Ovary (tissue), 9 donors: Measurements from ENCODE around the gene DIAPH3. TPM values are rescaled to one million over a fixed set of nuclear protein-coding genes. Genes with fewer than 3 reads are reported as not detected.

ENCODE experiments used
- DNase-seq, 5 donors: peaks; one replicate each; pipeline ENCODE4 v3.0.0-alpha.2; 2019 to 2020
- H3K27ac ChIP-seq, 2 donors: fragments of 200-600 bp; one replicate each; pipeline versions ENCODE4 v1.5.1 to v1.8.0; 2019 to 2022
- H3K27me3 ChIP-seq: fragments of 200-600 bp; one replicate; pipeline ENCODE4 v1.8.0; 2022
- H3K36me3 ChIP-seq: fragments of 200-600 bp; sonication (generic); one replicate; pipeline ENCODE4 v1.5.1; 2019
- H3K4me1 ChIP-seq: one replicate; pipeline ENCODE4 v1.8.1; 2013; ENCODE audit warnings: mild to moderate bottlenecking, moderate library complexity; ENCODE audit not compliant: insufficient read depth
- H3K4me3 ChIP-seq: fragments of 200-600 bp; sonication (generic); one replicate; pipeline ENCODE4 v1.5.1; 2017
- H3K9me3 ChIP-seq, 2 donors: fragments of 200-600 bp in 1 of 2; sonication (generic) in 1 of 2; one replicate each; pipeline versions ENCODE4 v1.5.1 to v1.8.1; 2013 to 2019; ENCODE audit warnings: mild to moderate bottlenecking in 1 of 2, moderate library complexity in 1 of 2
- EP300 ChIP-seq: sonication (generic); formaldehyde crosslinking; IDR thresholded peaks from one replicate; pipeline ENCODE4 v1.6.1; 2017; ENCODE audit warnings: antibody characterized with exemption
- POLR2A ChIP-seq: fragments of 450-650 bp; IDR thresholded peaks from one replicate; pipeline ENCODE4 v1.6.1; 2017; ENCODE audit warnings: antibody characterized with exemption, mild to moderate bottlenecking, moderate library complexity
- WGBS, 3 donors: extraction: QIAGEN DNeasy Blood & Tissue Kit in 1 of 3; methylation state at CpG; one replicate each; pipeline versions ENCODE4 v1.1.5 to v1.1.7; 2013 to 2017; 5-methylcytosine and 5-hydroxymethylcytosine counted together
- intact Hi-C, 4 donors: fragments of 100-400 bp; cut with DNase I; formaldehyde crosslinking; loops; one replicate each; pipeline versions ENCODE4 v1.11.0 to v1.15.1; 2022 to 2023
- polyA plus RNA-seq, 2 donors: library from polyadenylated mRNA; stranded (reverse); fragments of 200-250 nt in 1 of 2; fragments of 350-450 nt in 1 of 2; fragmentation: Illumina TruSeq in 1 of 2; extraction: RNeasy Lipid Tissue Mini Kit (QIAGEN cat#74804) in 1 of 2; gene quantifications; one replicate each; pipeline ENCODE4 v1.2.3, GENCODE V29; 2013 to 2014
- total RNA-seq, 7 donors: library from RNA; depleted of rRNA in 2 of 7; stranded (reverse); fragments of >200 nt in 2 of 7; fragmentation: NEBNext Ultra II Directional in 3 of 7; extraction: Animal tissue kit (Norgen Biotek cat#: 25700) in 3 of 7; gene quantifications; one replicate each; pipeline versions ENCODE4 v1.1.0 to v1.2.4, GENCODE V29; 2016 to 2023
- TF ChIP-seq, protein P1 (sequence below), 3 donors: fragments of 450-650 bp in 2 of 3; fragments of 200-600 bp in 1 of 3; IDR thresholded peaks; one replicate each; pipeline versions ENCODE4 v1.5.1 to v1.8.0; 2016 to 2022; ENCODE audit warnings: antibody characterized with exemption in 3 of 3, mild to moderate bottlenecking in 1 of 3
- donor health status: DM: no; HTN: no; CAD: no; lungs with moderate emphysema.
- donor health status: DM: no; HTN: no; CAD: no.
- donor health status: Bipolar disorder and iron deficiency.
- donor health status: DM: yes; HTN: yes; CAD: no.
- donor health status: DM: no; HTN: no; CAD: no.
- donor health status: DM: yes; HTN: yes; CAD: no.

Gene DIAPH3
- total and polyA plus RNA-seq, 9 donors: 0.13 to 2.6 (median 0.40) TPM; not detected in 1

GRCh38 chr13:59666504-59666903, 497.2 kb downstream of the DIAPH3 start:
- H3K9me3 ChIP-seq: no peaks in the 10 kb centered on the region
- DNase-seq: no peak
- H3K27me3 ChIP-seq: no peaks in the 10 kb centered on the region
- no peaks in the 10 kb centered on the region for H3K4me1 ChIP-seq
- intact Hi-C loops: no loop called here
- no peaks in the 10 kb centered on the region for H3K36me3 ChIP-seq
- H3K27ac ChIP-seq: no peak overlapping the region
- WGBS, 3 donors: 12 to 19% (median 16%) methylated on average over 7 of the region's 7 CpGs
- H3K4me3 ChIP-seq: no peak overlapping the region
- TF ChIP-seq EP300: no peak
- TF ChIP-seq, protein P1, sequence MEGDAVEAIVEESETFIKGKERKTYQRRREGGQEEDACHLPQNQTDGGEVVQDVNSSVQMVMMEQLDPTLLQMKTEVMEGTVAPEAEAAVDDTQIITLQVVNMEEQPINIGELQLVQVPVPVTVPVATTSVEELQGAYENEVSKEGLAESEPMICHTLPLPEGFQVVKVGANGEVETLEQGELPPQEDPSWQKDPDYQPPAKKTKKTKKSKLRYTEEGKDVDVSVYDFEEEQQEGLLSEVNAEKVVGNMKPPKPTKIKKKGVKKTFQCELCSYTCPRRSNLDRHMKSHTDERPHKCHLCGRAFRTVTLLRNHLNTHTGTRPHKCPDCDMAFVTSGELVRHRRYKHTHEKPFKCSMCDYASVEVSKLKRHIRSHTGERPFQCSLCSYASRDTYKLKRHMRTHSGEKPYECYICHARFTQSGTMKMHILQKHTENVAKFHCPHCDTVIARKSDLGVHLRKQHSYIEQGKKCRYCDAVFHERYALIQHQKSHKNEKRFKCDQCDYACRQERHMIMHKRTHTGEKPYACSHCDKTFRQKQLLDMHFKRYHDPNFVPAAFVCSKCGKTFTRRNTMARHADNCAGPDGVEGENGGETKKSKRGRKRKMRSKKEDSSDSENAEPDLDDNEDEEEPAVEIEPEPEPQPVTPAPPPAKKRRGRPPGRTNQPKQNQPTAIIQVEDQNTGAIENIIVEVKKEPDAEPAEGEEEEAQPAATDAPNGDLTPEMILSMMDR (IDR thresholded peaks at IDR 0.05): no peak
- no peak for TF ChIP-seq POLR2A

GRCh38 chr13:59665732-59666131, 498.0 kb downstream of the DIAPH3 start:
- H3K4me3 ChIP-seq: no peak overlapping the region
- no peak for DNase-seq
- no peaks in the 10 kb centered on the region for H3K27me3 ChIP-seq
- TF ChIP-seq, protein P1 (IDR thresholded peaks at IDR 0.05): no peak
- TF ChIP-seq EP300: no peak
- no peak for TF ChIP-seq POLR2A
- WGBS, 3 donors: 63 to 68% (median 64%) methylated on average over 3 of the region's 3 CpGs
- intact Hi-C loops: no loop called here
- H3K36me3 ChIP-seq: no peaks in the 10 kb centered on the region
- H3K27ac ChIP-seq: no peak overlapping the region
- no peaks in the 10 kb centered on the region for H3K9me3 ChIP-seq
- no peaks in the 10 kb centered on the region for H3K4me1 ChIP-seq

GRCh38 chr13:59665184-59665583, 498.5 kb downstream of the DIAPH3 start:
- H3K4me1 ChIP-seq: no peaks in the 10 kb centered on the region
- WGBS, 3 donors: 36 to 56% (median 50%) methylated on average over 1 of the region's 1 CpG
- DNase-seq: no peak
- H3K27ac ChIP-seq: no peak overlapping the region
- intact Hi-C loops: no loop called here
- TF ChIP-seq EP300: no peak
- no peak for TF ChIP-seq POLR2A
- no peaks in the 10 kb centered on the region for H3K27me3 ChIP-seq
- no peaks in the 10 kb centered on the region for H3K9me3 ChIP-seq
- no peaks in the 10 kb centered on the region for H3K36me3 ChIP-seq
- no peak overlapping the region for H3K4me3 ChIP-seq

DNA sequence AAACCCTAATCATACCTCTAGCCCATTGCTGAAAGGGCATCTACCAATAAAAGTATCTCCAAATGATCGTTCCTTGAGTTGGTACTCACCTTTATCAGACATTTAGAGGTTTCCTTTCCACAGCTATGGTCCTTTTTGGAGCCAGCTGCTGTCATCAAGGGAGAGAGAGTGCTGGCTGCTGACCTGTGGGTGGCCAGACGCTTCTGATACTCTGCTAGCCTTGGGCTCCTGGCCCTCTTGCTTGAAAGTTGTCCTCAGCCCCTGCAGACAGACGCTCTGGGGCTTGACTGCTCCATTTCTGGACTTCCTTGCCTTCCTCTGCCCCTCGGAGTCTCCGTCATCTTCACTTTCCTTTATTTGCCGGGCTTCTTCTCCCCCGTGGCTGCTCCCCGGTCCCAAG, 499.1 kb downstream of the DIAPH3 start:
- TF ChIP-seq POLR2A (no peak), EP300 (no peak)
- TF ChIP-seq, protein P1 (IDR thresholded peaks at IDR 0.05): no peak
- no peak for DNase-seq
- H3K4me3 ChIP-seq: no peak overlapping the region

DNA sequence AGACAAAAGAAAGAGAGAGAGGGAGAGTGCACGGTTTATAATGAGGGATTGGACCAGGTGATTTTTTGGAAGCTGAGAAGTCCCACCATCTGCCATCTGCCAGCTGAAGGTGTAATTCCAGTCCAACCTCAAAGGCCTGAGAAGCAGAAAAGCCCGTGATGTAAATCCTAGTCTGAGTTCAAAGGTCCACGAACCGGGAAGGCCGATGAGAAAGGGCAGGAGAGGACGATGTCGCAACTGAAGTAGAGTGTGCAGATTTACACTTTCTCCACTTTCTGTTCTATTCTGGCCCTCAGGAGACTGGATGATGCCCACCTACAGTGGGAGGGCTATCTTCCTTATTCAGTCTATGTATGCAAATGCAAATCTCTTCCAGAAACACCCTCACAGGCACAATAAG, 500.0 kb downstream of the DIAPH3 start:
- DNase-seq: no peak
- H3K36me3 ChIP-seq: no peaks in the 10 kb centered on the region
- no peak overlapping the region for H3K27ac ChIP-seq
- 96 to 99% (median 96%) methylated on average over 7 of the region's 7 CpGs for whole genome bisulfite sequencing, 3 donors
- no peaks in the 10 kb centered on the region for H3K9me3 ChIP-seq
- intact Hi-C loops: no loop called here
- no peak overlapping the region for H3K4me3 ChIP-seq
- no peak for TF ChIP-seq POLR2A
- no peaks in the 10 kb centered on the region for H3K27me3 ChIP-seq
- H3K4me1 ChIP-seq: no peaks in the 10 kb centered on the region

More for the DNA sequence above, 499.1 kb downstream of the DIAPH3 start:
- Histone ChIP-seq H3K27me3 (no peaks in the 10 kb centered on the region), H3K9me3 (no peaks in the 10 kb centered on the region), H3K36me3 (no peaks in the 10 kb centered on the region), H3K4me1 (no peaks in the 10 kb centered on the region), H3K27ac (no peak overlapping the region)
- intact Hi-C loops: no loop called here
- WGBS, 3 donors: 25 to 45% (median 43%) methylated on average over 8 of the region's 8 CpGs

- Histone ChIP-seq H3K4me3 (no peak overlapping the region), H3K27me3 (no peaks in the 10 kb centered on the region), H3K36me3 (no peaks in the 10 kb centered on the region), H3K4me1 (no peaks in the 10 kb centered on the region), H3K27ac (no peak overlapping the region), H3K9me3 (no peaks in the 10 kb centered on the region)
- intact Hi-C loops: no loop called here
- no peak for TF ChIP-seq EP300
- TF ChIP-seq, protein P1 (IDR thresholded peaks at IDR 0.05): no peak
- TF ChIP-seq POLR2A: no peak
- 53 to 59% (median 58%) methylated on average over 5 of the region's 5 CpGs for WGBS, 3 donors
- DNase-seq: no peak
These were observed 503.1 kb downstream of the DIAPH3 start for GRCh38 chr13:59660582-59660981.
